ENCODE data around the gene SF3B6.

Gene SF3B6

GRCh38 chr2:24088821-24089359, 12.8 kb upstream of the SF3B6 start:
- DNase-seq, result no peak

GRCh38 chr2:24087032-24087431, 10.9 kb upstream of the SF3B6 start:
- no peak for DNase-seq

GRCh38 chr2:24086241-24086640, 10.1 kb upstream of the SF3B6 start:
- DNase-seq, result no peak

- no peak for DNase-seq
These were observed 9.0 kb upstream of the SF3B6 start for GRCh38 chr2:24085200-24085489.

- DNase-seq, result peak; percentile 78 to 85
These were observed 8.5 kb upstream of the SF3B6 start, which contains the start of gene TP53I3 for GRCh38 chr2:24084386-24085199. TP53I3 (minus strand) TSS chr2:24084834; CDS start chr2:24084326, 508 bp downstream.

GRCh38 chr2:24083567-24084385, 7.7 kb upstream of the SF3B6 start:
- peak; percentile 78 to 89 for DNase-seq

- no peak for DNase-seq
These were observed 6.9 kb upstream of the SF3B6 start for GRCh38 chr2:24082787-24083566.

- DNase-seq, result peak; percentile 32 to 49
These were observed 4.6 kb upstream of the SF3B6 start for GRCh38 chr2:24080701-24081100.

- no peak for DNase-seq
These were observed 1.8 kb upstream of the SF3B6 start for GRCh38 chr2:24077879-24078278.

- no peak for DNase-seq
These were observed 1.4 kb upstream of the SF3B6 start for GRCh38 chr2:24077535-24077877.

- peak in 1 of 2 experiments; percentile 17 for DNase-seq
These were observed 866 bp upstream of the SF3B6 start for GRCh38 chr2:24076849-24077534.

GRCh38 chr2:24075259-24075658, 867 bp downstream of the SF3B6 start:
- no peak for DNase-seq

- no peak for DNase-seq
These were observed 2.3 kb downstream of the SF3B6 start for GRCh38 chr2:24073816-24074215.

- DNase-seq, result no peak
These were observed 3.9 kb downstream of the SF3B6 start for GRCh38 chr2:24072259-24072658.

GRCh38 chr2:24065341-24065740, 10.8 kb downstream of the SF3B6 start:
- no peak for DNase-seq

- no peak for DNase-seq
These were observed 17.4 kb downstream of the SF3B6 start for GRCh38 chr2:24058564-24059271.

- DNase-seq, result no peak
These were observed 20.4 kb downstream of the SF3B6 start for GRCh38 chr2:24055750-24056149.

GRCh38 chr2:24054366-24055010, 21.6 kb downstream of the SF3B6 start:
- no peak for DNase-seq

GRCh38 chr2:24052951-24053350, 23.2 kb downstream of the SF3B6 start:
- DNase-seq, result no peak

- DNase-seq, result no peak
These were observed 24.3 kb downstream of the SF3B6 start for GRCh38 chr2:24051833-24052232.
